ENCODE results near the gene MTO1.

MTO1 gene

GRCh38 chr6:73520688-73521350 lies 59.3 kb downstream of the MTO1 start, which contains the start of gene EEF1A1:
TSS of gene EEF1A1 (minus strand) at chr6:73521032. CDS start at chr6:73520026, 1,006 bp downstream.
- no peak for TF ChIP-seq CTCF (IDR thresholded peaks at IDR 0.05; ENCODE audit: unreplicated experiment in 3 of 3)
- Mint-ChIP-seq H3K9me3 (no peaks in the 10 kb centered on the region), H3K27ac (peak within 1 kb of the TSS; percentile 97 to 99 (median 99)), H3K27me3 (ENCODE audit: low read depth) (no peaks in the 10 kb centered on the region), H3K4me1 (peaks cover 34% of the 10 kb centered on the region), H3K4me3 (peak within 1 kb of the TSS; percentile 93 to 99 (median 93)), H3K36me3 (ENCODE audit: low read depth) (peaks cover 50% of the 10 kb centered on the region)

- H3K4me1 Mint-ChIP-seq = peaks cover 30% of the 10 kb centered on the region
- peaks cover 43% of the 10 kb centered on the region for H3K36me3 Mint-ChIP-seq (ENCODE audit: low read depth)
- no peak for TF ChIP-seq CTCF (IDR thresholded peaks at IDR 0.05; ENCODE audit: unreplicated experiment in 3 of 3)
- no peaks in the 10 kb centered on the region for H3K9me3 Mint-ChIP-seq
- H3K27ac Mint-ChIP-seq = peak overlapping the region; percentile 97 to 99 (median 99)
- no peaks in the 10 kb centered on the region for H3K27me3 Mint-ChIP-seq (ENCODE audit: low read depth)
- H3K4me3 Mint-ChIP-seq = peak overlapping the region; percentile 93 to 99 (median 93)
Measured at GRCh38 chr6:73521351-73521985, 59.9 kb downstream of the MTO1 start.

DNA sequence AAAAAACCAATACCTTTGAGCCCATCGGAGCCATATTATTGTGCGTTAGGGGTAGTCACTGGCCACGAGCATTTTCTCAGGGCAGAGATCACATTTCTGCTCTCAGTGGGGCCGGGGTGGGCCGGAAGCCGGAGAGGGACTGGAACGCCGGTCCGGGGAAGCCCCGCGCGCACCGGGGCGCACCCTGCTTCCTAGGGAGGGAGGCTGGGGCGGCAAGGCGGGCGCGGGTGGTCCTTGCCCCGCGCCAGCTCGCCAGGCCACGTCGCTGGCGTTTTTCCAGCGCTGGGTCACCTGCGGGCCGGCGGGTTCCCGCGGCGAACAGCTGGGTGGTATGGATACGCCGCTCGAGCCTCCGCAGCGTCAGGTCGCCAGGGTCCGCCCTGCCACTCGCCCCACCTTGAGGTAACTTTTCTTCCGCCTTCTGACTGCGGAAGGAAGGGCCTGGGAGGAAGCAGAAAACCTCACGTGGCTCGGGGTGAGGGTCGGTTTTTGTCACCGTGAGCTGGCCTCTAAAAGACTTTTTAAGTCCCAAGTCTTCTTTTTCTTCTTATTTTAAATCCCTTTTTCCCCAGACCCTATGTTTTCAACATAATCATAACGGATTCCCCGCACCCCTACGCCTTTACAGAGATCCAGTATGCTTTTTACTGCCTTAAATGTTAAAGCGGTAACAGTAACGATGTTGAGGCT lies 62.0 kb downstream of the MTO1 start:
- peaks cover 25% of the 10 kb centered on the region for H3K36me3 Mint-ChIP-seq (ENCODE audit: low read depth)
- no peaks in the 10 kb centered on the region for H3K9me3 Mint-ChIP-seq
- H3K4me1 Mint-ChIP-seq = peaks cover 15% of the 10 kb centered on the region
- H3K4me3 Mint-ChIP-seq = peak overlapping the region; percentile 35 to 74 (median 58)
- peak overlapping the region; percentile 56 to 76 (median 76) for H3K27ac Mint-ChIP-seq
- peaks cover 5% of the 10 kb centered on the region for H3K27me3 Mint-ChIP-seq (ENCODE audit: low read depth)
- no peak for TF ChIP-seq CTCF (IDR thresholded peaks at IDR 0.05; ENCODE audit: unreplicated experiment in 3 of 3)

- peaks cover 5% of the 10 kb centered on the region for H3K4me1 Mint-ChIP-seq
- no peak for TF ChIP-seq CTCF (IDR thresholded peaks at IDR 0.05; ENCODE audit: unreplicated experiment in 3 of 3)
- H3K9me3 Mint-ChIP-seq = no peaks in the 10 kb centered on the region
- H3K27ac Mint-ChIP-seq = no peak overlapping the region
- peaks cover 4% of the 10 kb centered on the region for H3K36me3 Mint-ChIP-seq (ENCODE audit: low read depth)
- H3K27me3 Mint-ChIP-seq (ENCODE audit: low read depth) = peaks cover 8% of the 10 kb centered on the region
- no peak overlapping the region for H3K4me3 Mint-ChIP-seq
Measured at GRCh38 chr6:73525546-73526330, 64.2 kb downstream of the MTO1 start.

DNA sequence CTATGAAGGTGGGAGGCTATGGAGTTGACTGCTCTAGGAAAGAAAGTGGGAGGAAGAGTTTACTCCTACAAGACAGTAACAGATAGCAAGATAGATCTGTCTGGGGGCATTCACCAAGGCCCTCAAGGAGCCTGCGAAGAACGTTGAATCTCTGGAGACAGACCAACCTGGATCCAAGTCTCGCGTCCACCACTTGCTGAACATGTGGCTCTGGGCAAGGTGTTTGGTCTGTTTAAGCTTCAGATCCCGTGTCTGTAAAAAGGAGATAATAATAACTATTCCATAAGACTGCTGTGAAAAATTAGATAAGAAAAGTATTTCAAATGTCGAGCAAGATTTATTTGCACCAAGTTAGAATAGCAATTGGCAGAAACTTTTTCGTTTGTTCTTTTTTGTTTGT lies 67.4 kb downstream of the MTO1 start:
- H3K36me3 Mint-ChIP-seq (ENCODE audit: low read depth) = no peaks in the 10 kb centered on the region
- H3K4me1 Mint-ChIP-seq = no peaks in the 10 kb centered on the region
- no peaks in the 10 kb centered on the region for H3K9me3 Mint-ChIP-seq
- no peak for TF ChIP-seq CTCF (IDR thresholded peaks at IDR 0.05; ENCODE audit: unreplicated experiment in 3 of 3)
- peaks cover 15% of the 10 kb centered on the region for H3K27me3 Mint-ChIP-seq (ENCODE audit: low read depth)
- no peak overlapping the region for H3K4me3 Mint-ChIP-seq
- H3K27ac Mint-ChIP-seq = no peak overlapping the region

Measured in nephron (organoid).